ENCODE data around the gene SNX17.

- TF ChIP-seq CTCF (IDR thresholded peaks at IDR 0.05; ENCODE audit: low read length) = no peak
- no peak for TF ChIP-seq EZH2 (IDR thresholded peaks at IDR 0.05; ENCODE audit: borderline replicate concordance, low read length)
These were observed 38.3 kb downstream of the SNX17 start for GRCh38 chr2:27408601-27409320.
